Fibroblast of lung (primary cell): ENCODE results near the gene CES2. TPM values are rescaled to one million over a fixed set of nuclear protein-coding genes. Genes with fewer than 3 reads are reported as not detected.

ENCODE experiments used
- DNase-seq, 2 donors: peaks; one replicate each; pipeline versions ENCODE4 v3.0.0 to v3.0.0-alpha.2; 2010; ENCODE audit warnings: low read depth in 2 of 2
- H2AFZ ChIP-seq: 2 replicates; pipeline ENCODE4 v1.5.1; 2012; ENCODE audit warnings: low read length, control low read depth, inconsistent platforms
- H3K27ac ChIP-seq: 2 replicates; pipeline ENCODE4 v1.5.1; 2011; ENCODE audit warnings: low read length, control low read depth; ENCODE audit not compliant: insufficient read depth
- H3K27me3 ChIP-seq: 2 replicates; pipeline ENCODE4 v1.5.1; 2011; ENCODE audit warnings: mild to moderate bottlenecking, low read length; ENCODE audit not compliant: control insufficient read depth, insufficient read depth
- H3K36me3 ChIP-seq: 2 replicates; pipeline ENCODE4 v1.5.1; 2011; ENCODE audit warnings: low read length; ENCODE audit not compliant: control insufficient read depth, insufficient read depth
- H3K4me1 ChIP-seq: 2 replicates; pipeline ENCODE4 v1.5.1; 2011; ENCODE audit warnings: low read length; ENCODE audit not compliant: control insufficient read depth, insufficient read depth; ENCODE audit errors: extremely low read depth
- H3K4me2 ChIP-seq: 2 replicates; pipeline ENCODE4 v1.5.1; 2011; ENCODE audit warnings: low read length, control low read depth; ENCODE audit not compliant: insufficient read depth; ENCODE audit errors: extremely low read depth
- H3K4me3 ChIP-seq, 4 experiments: fragments of 200-600 bp in 1 of 4; sonication (generic) in 1 of 4; replicated peaks in 1 of 4; 2 replicates each; pipeline ENCODE4 v1.5.1; 2011 to 2016; ENCODE audit warnings: low read length in 4 of 4, low read depth in 3 of 4, mild to moderate bottlenecking in 3 of 4, control low read depth in 2 of 4, inconsistent platforms in 1 of 4, mixed read lengths in 1 of 4; ENCODE audit not compliant: insufficient read depth in 1 of 4; ENCODE audit errors: control extremely low read depth in 1 of 4
- H3K79me2 ChIP-seq: 2 replicates; pipeline ENCODE4 v1.5.1; 2012; ENCODE audit warnings: mild to moderate bottlenecking, low read length, inconsistent platforms; ENCODE audit not compliant: control insufficient read depth, insufficient read depth
- H3K9ac ChIP-seq: 2 replicates; pipeline ENCODE4 v1.5.1; 2011; ENCODE audit warnings: mild to moderate bottlenecking, low read length, control low read depth; ENCODE audit not compliant: insufficient read depth
- H3K9me3 ChIP-seq: 2 replicates; pipeline ENCODE4 v1.5.1; 2012; ENCODE audit warnings: low read depth, low read length; ENCODE audit not compliant: control insufficient read depth, insufficient read depth
- H4K20me1 ChIP-seq: 2 replicates; pipeline ENCODE4 v1.5.1; 2011; ENCODE audit warnings: low read length; ENCODE audit not compliant: control insufficient read depth, insufficient read depth; ENCODE audit errors: extremely low read depth
- CTCF ChIP-seq, 2 donors: IDR thresholded peaks in 1 of 2; conservative IDR thresholded peaks in 1 of 2; 1 replicate in 1 of 2; 2 replicates in 1 of 2; pipeline ENCODE4 v1.5.1; 2011 to 2012; ENCODE audit warnings: low read length in 2 of 2, control low read depth in 1 of 2, inconsistent platforms in 1 of 2, low read depth in 1 of 2, mild to moderate bottlenecking in 1 of 2
- EZH2 ChIP-seq: IDR thresholded peaks from 2 replicates; pipeline ENCODE4 v1.5.1; 2012; ENCODE audit warnings: low read length, control low read depth, mild to moderate bottlenecking; ENCODE audit errors: missing control alignments
- polyA plus RNA-seq, 2 donors: library from polyadenylated mRNA; depleted of rRNA in 1 of 2; stranded (reverse) in 1 of 2; unstranded in 1 of 2; fragments of >200 nt; gene quantifications; 2 replicates each; pipeline ENCODE4 v1.2.1, GENCODE V29; 2011 to 2012; ENCODE audit warnings: missing spikeins in 1 of 2
- total RNA-seq: library from RNA; depleted of rRNA; stranded (reverse); fragments of >200 nt; gene quantifications from 2 replicates; pipeline ENCODE4 v1.2.1, GENCODE V29; 2014

Gene CES2
- total and polyA plus RNA-seq, 2 donors (not counting 1 experiment from before 2014, with no cell fraction given), result 22.9 to 47.6 TPM

GRCh38 chr16:66931665-66932064, 3.7 kb upstream of the CES2 start:
- no peak overlapping the region for H2AFZ ChIP-seq
- H4K20me1 ChIP-seq, result no peaks in the 10 kb centered on the region
- H3K27ac ChIP-seq, result no peak overlapping the region
- no peaks in the 10 kb centered on the region for H3K36me3 ChIP-seq
- no peak overlapping the region for H3K4me3 ChIP-seq
- DNase-seq, result no peak
- H3K4me1 ChIP-seq, result peaks cover 25% of the 10 kb centered on the region
- H3K27me3 ChIP-seq, result no peaks in the 10 kb centered on the region
- TF ChIP-seq CTCF (conservative IDR thresholded peaks at IDR 0.05 in 1 of 2, IDR thresholded peaks at IDR 0.05 in 1 of 2; ENCODE audit: low read depth in 1 of 2, low read length in 2 of 2) (no peak), EZH2 (no peak)
- peaks cover 30% of the 10 kb centered on the region for H3K79me2 ChIP-seq
- H3K9ac ChIP-seq, result no peak overlapping the region
- H3K9me3 ChIP-seq, result no peaks in the 10 kb centered on the region
- no peak overlapping the region for H3K4me2 ChIP-seq

- H3K4me3 ChIP-seq, result no peak overlapping the region
- H3K4me1 ChIP-seq, result peaks cover 22% of the 10 kb centered on the region
- H3K27me3 ChIP-seq, result no peaks in the 10 kb centered on the region
- peaks cover 31% of the 10 kb centered on the region for H3K79me2 ChIP-seq
- no peak for DNase-seq
- no peak overlapping the region for H2AFZ ChIP-seq
- no peaks in the 10 kb centered on the region for H3K36me3 ChIP-seq
- H4K20me1 ChIP-seq, result no peaks in the 10 kb centered on the region
- no peaks in the 10 kb centered on the region for H3K9me3 ChIP-seq
- TF ChIP-seq EZH2 (no peak), CTCF (conservative IDR thresholded peaks at IDR 0.05 in 1 of 2, IDR thresholded peaks at IDR 0.05 in 1 of 2; ENCODE audit: low read depth in 1 of 2, low read length in 2 of 2) (no peak)
- no peak overlapping the region for H3K27ac ChIP-seq
- H3K9ac ChIP-seq, result no peak overlapping the region
- H3K4me2 ChIP-seq, result no peak overlapping the region
Measured at GRCh38 chr16:66932076-66932475, 3.2 kb upstream of the CES2 start.

GRCh38 chr16:66933776-66934137, 1.6 kb upstream of the CES2 start:
- Histone ChIP-seq H3K27ac (peak overlapping the region; percentile 97), H3K4me2 (peak overlapping the region; percentile 95), H3K79me2 (peaks cover 33% of the 10 kb centered on the region), H4K20me1 (no peaks in the 10 kb centered on the region), H3K27me3 (no peaks in the 10 kb centered on the region), H3K36me3 (peaks cover 3% of the 10 kb centered on the region), H3K9me3 (no peaks in the 10 kb centered on the region), H3K9ac (peak overlapping the region; percentile 95), H3K4me3 (peak overlapping the region; percentile 87 to 95 (median 92)), H3K4me1 (peaks cover 7% of the 10 kb centered on the region), H2AFZ (peak overlapping the region; percentile 49)
- no peak for DNase-seq
- TF ChIP-seq EZH2, result no peak
- TF ChIP-seq CTCF (conservative IDR thresholded peaks at IDR 0.05 in 1 of 2, IDR thresholded peaks at IDR 0.05 in 1 of 2; ENCODE audit: low read depth in 1 of 2, low read length in 2 of 2), result no peak
